Gastrocnemius medialis (tissue), 4 donors: Measurements from ENCODE around the gene KCNK15.

ENCODE experiments used
- POLR2A ChIP-seq, 2 donors: fragments of 450-650 bp; IDR thresholded peaks; one replicate each; pipeline ENCODE4 v1.6.1; 2017; ENCODE audit warnings: antibody characterized with exemption in 2 of 2, mild to moderate bottlenecking in 2 of 2, moderate library complexity in 2 of 2
- TF ChIP-seq, protein P1 (sequence below), 5 experiments: fragments of 450-650 bp in 3 of 5; fragments of 200-600 bp in 2 of 5; sonication (generic) in 2 of 5; IDR thresholded peaks in 4 of 5; conservative IDR thresholded peaks in 1 of 5; 1 replicate in 4 of 5; 2 replicates in 1 of 5; pipeline ENCODE4 v1.5.1; 2016 to 2019; ENCODE audit warnings: antibody characterized with exemption in 5 of 5, mild to moderate bottlenecking in 3 of 5, moderate library complexity in 3 of 5

DNA sequence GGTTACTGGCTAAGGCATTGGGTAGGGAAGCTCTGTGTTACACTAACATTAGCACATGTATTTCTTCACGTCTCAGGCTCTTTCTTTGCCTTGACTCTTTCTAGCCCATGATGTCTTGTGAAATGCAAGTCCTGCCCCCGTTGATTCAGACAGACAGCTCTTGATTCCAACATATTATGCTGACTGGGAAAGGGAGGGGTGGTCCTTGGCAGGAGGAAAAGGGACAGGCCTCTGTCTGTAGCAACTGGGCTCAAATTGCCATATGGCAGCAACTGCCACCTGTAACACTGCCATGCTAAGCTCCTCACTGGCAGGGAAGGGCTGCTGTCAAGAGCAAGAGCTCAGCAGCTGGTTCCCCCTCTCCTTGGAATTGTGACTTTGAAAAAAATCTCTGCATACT lies 5.7 kb upstream of the KCNK15 start:
- no peak for TF ChIP-seq POLR2A (IDR thresholded peaks at IDR 0.05)
- TF ChIP-seq, protein P1, sequence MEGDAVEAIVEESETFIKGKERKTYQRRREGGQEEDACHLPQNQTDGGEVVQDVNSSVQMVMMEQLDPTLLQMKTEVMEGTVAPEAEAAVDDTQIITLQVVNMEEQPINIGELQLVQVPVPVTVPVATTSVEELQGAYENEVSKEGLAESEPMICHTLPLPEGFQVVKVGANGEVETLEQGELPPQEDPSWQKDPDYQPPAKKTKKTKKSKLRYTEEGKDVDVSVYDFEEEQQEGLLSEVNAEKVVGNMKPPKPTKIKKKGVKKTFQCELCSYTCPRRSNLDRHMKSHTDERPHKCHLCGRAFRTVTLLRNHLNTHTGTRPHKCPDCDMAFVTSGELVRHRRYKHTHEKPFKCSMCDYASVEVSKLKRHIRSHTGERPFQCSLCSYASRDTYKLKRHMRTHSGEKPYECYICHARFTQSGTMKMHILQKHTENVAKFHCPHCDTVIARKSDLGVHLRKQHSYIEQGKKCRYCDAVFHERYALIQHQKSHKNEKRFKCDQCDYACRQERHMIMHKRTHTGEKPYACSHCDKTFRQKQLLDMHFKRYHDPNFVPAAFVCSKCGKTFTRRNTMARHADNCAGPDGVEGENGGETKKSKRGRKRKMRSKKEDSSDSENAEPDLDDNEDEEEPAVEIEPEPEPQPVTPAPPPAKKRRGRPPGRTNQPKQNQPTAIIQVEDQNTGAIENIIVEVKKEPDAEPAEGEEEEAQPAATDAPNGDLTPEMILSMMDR (IDR thresholded peaks at IDR 0.05 in 4 of 5, conservative IDR thresholded peaks at IDR 0.05 in 1 of 5) = no peak
